Measurements from ENCODE around the gene HSPA6.
"Not testable (repeated sequence)": the region's sequence is repeated elsewhere in the genome, so short reads cannot be mapped to it uniquely, and the experiment has no call there.

Gene HSPA6

GRCh38 chr1:161563522-161563921 lies 39.2 kb downstream of the HSPA6 start:
- not testable (repeated sequence) for DNase-seq

DNA sequence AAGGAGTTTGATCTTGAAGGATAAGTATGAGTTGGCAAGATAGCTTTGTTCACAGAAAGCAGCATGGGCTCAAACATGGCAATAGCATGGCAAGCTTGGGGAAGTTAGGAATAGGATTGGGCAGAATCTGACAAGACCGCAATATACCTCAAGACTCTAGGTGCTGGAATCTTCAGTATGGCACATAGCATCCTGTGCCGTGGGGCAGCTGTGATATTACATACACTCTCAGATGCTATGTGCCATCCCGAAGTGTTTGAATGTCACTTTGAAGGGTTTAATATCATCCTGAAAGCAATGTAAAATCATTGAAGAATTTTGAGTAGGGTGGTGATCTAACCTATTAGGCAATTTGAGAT lies 42.2 kb downstream of the HSPA6 start:
- not testable (repeated sequence) for DNase-seq

DNA sequence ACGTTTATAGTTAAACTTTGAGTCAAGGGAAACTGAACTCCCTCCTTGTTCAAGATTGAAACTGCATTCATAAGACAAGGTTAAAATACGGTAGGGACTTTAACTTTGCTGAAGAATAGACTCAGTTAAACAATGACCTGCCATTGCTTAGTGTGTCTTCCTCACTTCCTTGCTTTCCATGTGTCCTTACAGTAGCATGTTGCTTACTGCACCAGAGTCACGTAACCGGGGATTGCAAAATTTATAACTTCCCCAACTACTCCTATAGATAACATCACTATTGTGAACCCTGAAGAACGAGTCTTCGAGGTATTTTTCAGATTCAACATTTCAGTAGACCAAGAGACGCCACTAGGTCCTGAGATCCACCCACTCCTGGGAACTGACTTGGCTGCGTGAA lies 47.4 kb downstream of the HSPA6 start:
- DNase-seq, result not testable (repeated sequence)

Measured in activated CD4-positive, alpha-beta T cell treated with anti-CD3 and anti-CD28 coated beads, Interleukin-2, amount 50 U/mL, for 1 hour (primary cell).